ENCODE data around the gene ADCY9. TPM values are rescaled to one million over a fixed set of nuclear protein-coding genes. Genes with fewer than 3 reads are reported as not detected.

The ADCY9 gene
- total and polyA plus RNA-seq, 2 experiments from 2014 or later = 2.2 to 18.3 TPM

- Histone ChIP-seq H4K20me1 (replicated peaks; ENCODE audit: insufficient read depth) (no peaks in the 10 kb centered on the region), H3K9me2 (ENCODE audit: insufficient read depth) (no peaks in the 10 kb centered on the region), H3K27ac (ENCODE audit: low read depth) (no peak overlapping the region), H2AFZ (no peak overlapping the region), H3K4me2 (no peak overlapping the region), H3K79me2 (replicated peaks; ENCODE audit: insufficient read depth) (no peaks in the 10 kb centered on the region; the same call in 1 of the 2 replicates), H3K4me3 (no peak overlapping the region), H3K36me3 (ENCODE audit: insufficient read depth) (no peaks in the 10 kb centered on the region), H3F3A (replicated peaks; ENCODE audit: low read depth) (no peaks in the 10 kb centered on the region), H3K27me3 (ENCODE audit: insufficient read depth) (no peaks in the 10 kb centered on the region), H3K4me1 (ENCODE audit: insufficient read depth) (peaks cover 9% of the 10 kb centered on the region)
- Mint-ChIP-seq H3K4me1 (peaks cover 21% of the 10 kb centered on the region), H3K27ac (no peak overlapping the region; the same call in 1 of the 2 replicates), H3K36me3 (ENCODE audit: low read depth) (no peaks in the 10 kb centered on the region; the same call in 2 of the 3 replicates), H3K9me3 (peaks cover 1% of the 10 kb centered on the region; the same call in 2 of the 3 replicates), H3K27me3 (ENCODE audit: insufficient read depth, low read depth, poor library complexity) (no peaks in the 10 kb centered on the region), H3K4me3 (no peak overlapping the region)
- ATAC-seq (no peak), DNase-seq (ENCODE audit: low spot score) (no peak)
- no peak for TF ChIP-seq REST (IDR thresholded peaks at IDR 0.05; ENCODE audit: unreplicated experiment)
- TF ChIP-seq ZNF462 (CRISPR knock-in tag; IDR thresholded peaks at IDR 0.05) = no peak
- TF ChIP-seq STAT1 (IDR thresholded peaks at IDR 0.05; ENCODE audit: unreplicated experiment) = no peak
- no peak for TF ChIP-seq ZNF331 (CRISPR knock-in tag; IDR thresholded peaks at IDR 0.05; ENCODE audit: low read depth)
- no peak for TF ChIP-seq EZH2 (IDR thresholded peaks at IDR 0.05; ENCODE audit: low read depth, unreplicated experiment)
- TF ChIP-seq POLR2AphosphoS5 (IDR thresholded peaks at IDR 0.05; ENCODE audit: low read depth) = no peak
- TF ChIP-seq EZH2phosphoT487 (IDR thresholded peaks at IDR 0.05; ENCODE audit: unreplicated experiment) = no peak
- no peak for TF ChIP-seq NANOG (IDR thresholded peaks at IDR 0.05; ENCODE audit: borderline replicate concordance)
- TF ChIP-seq CREB1 (CRISPR knock-in tag; IDR thresholded peaks at IDR 0.05; ENCODE audit: low read depth) = no peak
Measured at GRCh38 chr16:4055748-4056147, 60.5 kb downstream of the ADCY9 start.

Measured in GM23338 (cell line).